Measurements from ENCODE around the gene IFT172. TPM values are rescaled to one million over a fixed set of nuclear protein-coding genes. Genes with fewer than 3 reads are reported as not detected.

The IFT172 gene
- total and polyA plus RNA-seq, 2 of the 4 experiments (the other 2 are of a cell fraction) = 18.8 to 25.5 TPM

- Histone ChIP-seq H4K5ac (ENCODE audit: low read depth, low read length) (no peak overlapping the region), H3K4me3 (ENCODE audit: insufficient read depth, low read depth, low read length) (no peak overlapping the region), H3K4me2 (ENCODE audit: low read depth, low read length) (no peak overlapping the region), H3K18ac (ENCODE audit: low read depth, low read length) (no peak overlapping the region), H2BK5ac (ENCODE audit: low read depth, low read length, poor library complexity, severe bottlenecking) (no peak overlapping the region), H2BK15ac (ENCODE audit: low read depth, low read length) (no peak overlapping the region), H2BK20ac (ENCODE audit: low read depth, low read length) (no peak overlapping the region), H4K20me1 (ENCODE audit: insufficient read depth, low read length) (no peaks in the 10 kb centered on the region), H3K9me1 (ENCODE audit: insufficient read depth, low read length) (no peaks in the 10 kb centered on the region), H3K56ac (ENCODE audit: extremely low read depth, insufficient read depth, low read length) (no peak overlapping the region), H2BK120ac (ENCODE audit: low read depth, low read length) (no peak overlapping the region), H3K36me3 (ENCODE audit: control insufficient read depth, insufficient read depth, low read length) (peaks cover 40% of the 10 kb centered on the region), H3K4ac (ENCODE audit: low read depth, low read length) (no peak overlapping the region), H4K8ac (ENCODE audit: low read depth in 2 of 2, low read length in 2 of 2) (no peak overlapping the region), H3K23ac (ENCODE audit: low read depth, low read length) (no peak overlapping the region), H2AFZ (replicated peaks; ENCODE audit: low read length, poor library complexity) (no peak overlapping the region), H3K9ac (ENCODE audit: low read depth, low read length) (no peak overlapping the region), H2AK9ac (replicated peaks; ENCODE audit: low read depth, low read length, poor library complexity) (no peak overlapping the region), H2AK5ac (ENCODE audit: low read depth, low read length) (no peak overlapping the region), H3K9me3 (ENCODE audit: control insufficient read depth, insufficient read depth, low read length) (no peaks in the 10 kb centered on the region), H3K4me1 (ENCODE audit: control insufficient read depth, insufficient read depth, low read length) (no peaks in the 10 kb centered on the region), H3K14ac (replicated peaks; ENCODE audit: low read depth, low read length) (no peak overlapping the region), H4K91ac (ENCODE audit: insufficient read depth, low read depth, low read length) (no peak overlapping the region), H3K79me1 (ENCODE audit: low read depth in 1 of 2, low read length in 2 of 2) (no peaks in the 10 kb centered on the region), H3K27ac (ENCODE audit: insufficient read depth, low read length) (no peak overlapping the region), H3K27me3 (ENCODE audit: control insufficient read depth, insufficient read depth, low read length) (no peaks in the 10 kb centered on the region)
- ChIA-PET CTCF (no interaction called here), POLR2A (ENCODE audit: unreplicated experiment) (no interaction called here)
- ATAC-seq (ENCODE audit: low read depth) (no peak), DNase-seq (no peak)
- in situ Hi-C loops (cut with MboI; ENCODE audit: low sequenced_read_pairs) (no loop called here), dilution Hi-C loops (cut with HindIII; ENCODE audit: low sequenced_read_pairs, unreplicated experiment) (no loop called here), intact Hi-C loops (cut with micrococcal nuclease) (no loop called here)
- TF ChIP-seq BHLHE40 (IDR thresholded peaks at IDR 0.05; ENCODE audit: low read depth, low read length) (no peak), MAZ (IDR thresholded peaks at IDR 0.05; ENCODE audit: borderline replicate concordance, low read depth, low read length) (no peak), FOS (IDR thresholded peaks at IDR 0.05; ENCODE audit: low read depth, low read length) (no peak), RCOR1 (IDR thresholded peaks at IDR 0.05; ENCODE audit: insufficient replicate concordance, low read length) (no peak), USF2 (IDR thresholded peaks at IDR 0.05; ENCODE audit: low read depth, low read length) (no peak), CTCF (conservative IDR thresholded peaks at IDR 0.05; ENCODE audit: low read depth, low read length) (no peak), POLR2A (IDR thresholded peaks at IDR 0.05; ENCODE audit: low read depth, low read length) (no peak)
- no TSS peak for BruUV-seq (replicated peaks)
- no CpG with 5 or more reads among the region's 1 CpG for WGBS, 2 experiments (ENCODE audit: extremely low coverage in 2 of 2, insufficient read length in 1 of 2)
Observed at GRCh38 chr2:27451095-27451494, 38.4 kb downstream of the IFT172 start.
